SIG-M5 treated with dmso at 0.1 percent for 504 hours (cell line): ENCODE measurements around the gene NPRL2.

Source experiments
- DNase-seq: peaks from one replicate; lab custom pipeline; 2025; ENCODE audit not compliant: unreplicated experiment; lab: John Stamatoyannopoulos, UW

NPRL2 gene

GRCh38 chr3:50327943-50328691 lies 22.5 kb downstream of the NPRL2 start, which contains the start of gene TUSC2:
TUSC2 (minus strand) TSS chr3:50328223; CDS start chr3:50328099, 124 bp downstream.
- peak; percentile 95 for DNase-seq

- DNase-seq, result no peak
Measured at GRCh38 chr3:50327129-50327528, 23.4 kb downstream of the NPRL2 start.

- DNase-seq, result no peak
Measured at GRCh38 chr3:50326182-50326541, 24.4 kb downstream of the NPRL2 start.

GRCh38 chr3:50325497-50326181 lies 24.9 kb downstream of the NPRL2 start:
- no peak for DNase-seq

GRCh38 chr3:50325113-50325480 lies 25.5 kb downstream of the NPRL2 start:
- DNase-seq, result no peak

- DNase-seq, result peak; percentile 55
Measured at GRCh38 chr3:50324351-50325112, 26.0 kb downstream of the NPRL2 start.

GRCh38 chr3:50323614-50324199 lies 26.9 kb downstream of the NPRL2 start:
- no peak for DNase-seq

GRCh38 chr3:50323092-50323600 lies 27.4 kb downstream of the NPRL2 start:
- no peak for DNase-seq

- no peak for DNase-seq
Measured at GRCh38 chr3:50322386-50323091, 28.0 kb downstream of the NPRL2 start, which contains the start of gene HYAL2. HYAL2 (minus strand) TSS chr3:50322745; CDS start chr3:50320489, 2,256 bp downstream.

- no peak for DNase-seq
Measured at GRCh38 chr3:50322115-50322385, 28.5 kb downstream of the NPRL2 start.

- peak; percentile 84 for DNase-seq
Measured at GRCh38 chr3:50321336-50322114, 29.1 kb downstream of the NPRL2 start.

GRCh38 chr3:50320853-50321335 lies 29.7 kb downstream of the NPRL2 start:
- peak; percentile 43 for DNase-seq

- DNase-seq, result no peak
Measured at GRCh38 chr3:50319894-50320625, 30.5 kb downstream of the NPRL2 start.

GRCh38 chr3:50319181-50319893 lies 31.2 kb downstream of the NPRL2 start:
- DNase-seq, result no peak

- no peak for DNase-seq
Measured at GRCh38 chr3:50318615-50319014, 32.0 kb downstream of the NPRL2 start.

- no peak for DNase-seq
Measured at GRCh38 chr3:50318163-50318562, 32.4 kb downstream of the NPRL2 start.

- DNase-seq, result no peak
Measured at GRCh38 chr3:50317300-50317699, 33.3 kb downstream of the NPRL2 start.

- DNase-seq, result peak; percentile 46
Measured at GRCh38 chr3:50316657-50317242, 33.8 kb downstream of the NPRL2 start.
